HepG2 (cell line): ENCODE measurements around the gene ATP9A. TPM values are rescaled to one million over a fixed set of nuclear protein-coding genes. Genes with fewer than 3 reads are reported as not detected.

ENCODE experiments used
- DNMT1 ChIP-seq: sonication (generic); formaldehyde crosslinking; IDR thresholded peaks from 2 replicates; pipeline ENCODE4 v1.5.1; 2020; ENCODE audit warnings: mild to moderate bottlenecking, missing genetic modification reagents
- KDM2A ChIP-seq: sonication (generic); formaldehyde crosslinking; IDR thresholded peaks from 2 replicates; pipeline ENCODE4 v1.4.0; 2020; ENCODE audit warnings: low read depth, missing genetic modification reagents, borderline replicate concordance
- NFYB ChIP-seq: sonication (generic); formaldehyde crosslinking; IDR thresholded peaks from 2 replicates; pipeline ENCODE4 v1.4.0; 2020; ENCODE audit warnings: missing genetic modification reagents
- RBM22 ChIP-seq: fragments of 200-400 bp; formaldehyde crosslinking; optimal IDR thresholded peaks from 2 replicates; pipeline ENCODE3; 2017; ENCODE audit warnings: mild to moderate bottlenecking, low read length, moderate library complexity
- SNAPC4 ChIP-seq: sonication (generic); formaldehyde crosslinking; IDR thresholded peaks from 2 replicates; pipeline ENCODE4 v1.4.0; 2020; ENCODE audit warnings: mild to moderate bottlenecking, missing genetic modification reagents
- ZBTB34 ChIP-seq: sonication (generic); formaldehyde crosslinking; IDR thresholded peaks from 2 replicates; pipeline ENCODE4 v1.8.0; 2022; ENCODE audit warnings: mild to moderate bottlenecking, missing genetic modification reagents
- ZNF281 ChIP-seq: sonication (generic); formaldehyde crosslinking; IDR thresholded peaks from 2 replicates; pipeline ENCODE4 v1.4.0; 2020; ENCODE audit warnings: missing genetic modification reagents, borderline replicate concordance
- ZNF484 ChIP-seq: sonication (generic); formaldehyde crosslinking; IDR thresholded peaks from 2 replicates; pipeline ENCODE4 v1.5.1; 2020; ENCODE audit warnings: mild to moderate bottlenecking, low read depth, missing genetic modification reagents, borderline replicate concordance
- ZNF572 ChIP-seq: sonication (generic); formaldehyde crosslinking; IDR thresholded peaks from 2 replicates; pipeline ENCODE4 v1.5.1; 2020; ENCODE audit warnings: mild to moderate bottlenecking, missing genetic modification reagents
- ZNF614 ChIP-seq: IDR thresholded peaks from 2 replicates; pipeline ENCODE4 v1.6.1; 2018; ENCODE audit warnings: missing biosample characterization, missing genetic modification reagents, inconsistent platforms, borderline replicate concordance
- ZNF724P ChIP-seq: sonication (generic); formaldehyde crosslinking; IDR thresholded peaks from 2 replicates; pipeline ENCODE4 v1.8.0; 2022; ENCODE audit warnings: missing genetic modification reagents, borderline replicate concordance
- ZNF780A ChIP-seq: sonication (generic); formaldehyde crosslinking; IDR thresholded peaks from 2 replicates; pipeline ENCODE4 v1.8.0; 2022; ENCODE audit warnings: mild to moderate bottlenecking, missing genetic modification reagents, moderate library complexity
- ZSCAN22 ChIP-seq: sonication (generic); formaldehyde crosslinking; IDR thresholded peaks from 2 replicates; pipeline ENCODE4 v1.4.0; 2020; ENCODE audit warnings: mild to moderate bottlenecking, missing genetic modification reagents
- polyA plus RNA-seq, 8 experiments: library from polyadenylated mRNA; depleted of rRNA in 3 of 8; stranded (reverse) in 7 of 8; unstranded in 1 of 8; fragments of >200 nt; fragmentation: Illumina TruSeq in 4 of 8; extraction: Trizol in 4 of 8; gene quantifications; 2 replicates each; pipeline versions ENCODE4 v1.2.1 to v1.2.3, GENCODE V29; 2011 to 2016; ENCODE audit warnings: low read depth in 4 of 8, missing spikeins in 1 of 8, mixed read lengths in 1 of 8; ENCODE audit not compliant: insufficient read depth in 1 of 8
- total RNA-seq, 5 experiments: library from RNA; depleted of rRNA; stranded (reverse); fragments of >200 nt; fragmentation: Illumina TruSeq; extraction: Trizol; gene quantifications; 2 replicates each; pipeline ENCODE4 v1.2.3, GENCODE V29; 2016; ENCODE audit warnings: low read depth in 1 of 5
- TF ChIP-seq, protein P1 (sequence below): sonication (generic); formaldehyde crosslinking; IDR thresholded peaks from 2 replicates; pipeline ENCODE4 v1.5.1; 2020; ENCODE audit warnings: mild to moderate bottlenecking, missing genetic modification reagents, borderline replicate concordance

Gene ATP9A
- total and polyA plus RNA-seq, 2 of the 13 experiments (the other 11 are each of a cell fraction or from before 2014, with no cell fraction given): 11.8 to 18.5 TPM

- TF ChIP-seq KDM2A (CRISPR knock-in tag) (no peak), ZSCAN22 (CRISPR knock-in tag) (no peak), NFYB (CRISPR knock-in tag) (no peak), ZNF724P (no peak), ZNF281 (no peak), ZNF780A (CRISPR knock-in tag) (no peak), ZNF484 (CRISPR knock-in tag) (no peak), ZNF614 (0 out of 2 replicates have a peak, but pooled peaks have one; percentile 32), ZNF572 (CRISPR knock-in tag) (no peak), DNMT1 (CRISPR knock-in tag) (no peak), ZBTB34 (CRISPR knock-in tag) (0 out of 2 replicates have a peak, but pooled peaks have one; percentile 75), RBM22 (no peak), SNAPC4 (CRISPR knock-in tag) (no peak)
- TF ChIP-seq, protein P1, sequence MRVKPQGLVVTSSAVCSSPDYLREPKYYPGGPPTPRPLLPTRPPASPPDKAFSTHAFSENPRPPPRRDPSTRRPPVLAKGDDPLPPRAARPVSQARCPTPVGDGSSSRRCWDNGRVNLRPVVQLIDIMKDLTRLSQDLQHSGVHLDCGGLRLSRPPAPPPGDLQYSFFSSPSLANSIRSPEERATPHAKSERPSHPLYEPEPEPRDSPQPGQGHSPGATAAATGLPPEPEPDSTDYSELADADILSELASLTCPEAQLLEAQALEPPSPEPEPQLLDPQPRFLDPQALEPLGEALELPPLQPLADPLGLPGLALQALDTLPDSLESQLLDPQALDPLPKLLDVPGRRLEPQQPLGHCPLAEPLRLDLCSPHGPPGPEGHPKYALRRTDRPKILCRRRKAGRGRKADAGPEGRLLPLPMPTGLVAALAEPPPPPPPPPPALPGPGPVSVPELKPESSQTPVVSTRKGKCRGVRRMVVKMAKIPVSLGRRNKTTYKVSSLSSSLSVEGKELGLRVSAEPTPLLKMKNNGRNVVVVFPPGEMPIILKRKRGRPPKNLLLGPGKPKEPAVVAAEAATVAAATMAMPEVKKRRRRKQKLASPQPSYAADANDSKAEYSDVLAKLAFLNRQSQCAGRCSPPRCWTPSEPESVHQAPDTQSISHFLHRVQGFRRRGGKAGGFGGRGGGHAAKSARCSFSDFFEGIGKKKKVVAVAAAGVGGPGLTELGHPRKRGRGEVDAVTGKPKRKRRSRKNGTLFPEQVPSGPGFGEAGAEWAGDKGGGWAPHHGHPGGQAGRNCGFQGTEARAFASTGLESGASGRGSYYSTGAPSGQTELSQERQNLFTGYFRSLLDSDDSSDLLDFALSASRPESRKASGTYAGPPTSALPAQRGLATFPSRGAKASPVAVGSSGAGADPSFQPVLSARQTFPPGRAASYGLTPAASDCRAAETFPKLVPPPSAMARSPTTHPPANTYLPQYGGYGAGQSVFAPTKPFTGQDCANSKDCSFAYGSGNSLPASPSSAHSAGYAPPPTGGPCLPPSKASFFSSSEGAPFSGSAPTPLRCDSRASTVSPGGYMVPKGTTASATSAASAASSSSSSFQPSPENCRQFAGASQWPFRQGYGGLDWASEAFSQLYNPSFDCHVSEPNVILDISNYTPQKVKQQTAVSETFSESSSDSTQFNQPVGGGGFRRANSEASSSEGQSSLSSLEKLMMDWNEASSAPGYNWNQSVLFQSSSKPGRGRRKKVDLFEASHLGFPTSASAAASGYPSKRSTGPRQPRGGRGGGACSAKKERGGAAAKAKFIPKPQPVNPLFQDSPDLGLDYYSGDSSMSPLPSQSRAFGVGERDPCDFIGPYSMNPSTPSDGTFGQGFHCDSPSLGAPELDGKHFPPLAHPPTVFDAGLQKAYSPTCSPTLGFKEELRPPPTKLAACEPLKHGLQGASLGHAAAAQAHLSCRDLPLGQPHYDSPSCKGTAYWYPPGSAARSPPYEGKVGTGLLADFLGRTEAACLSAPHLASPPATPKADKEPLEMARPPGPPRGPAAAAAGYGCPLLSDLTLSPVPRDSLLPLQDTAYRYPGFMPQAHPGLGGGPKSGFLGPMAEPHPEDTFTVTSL (CRISPR knock-in tag): no peak
Observed at GRCh38 chr20:51725584-51726176, 42.5 kb downstream of the ATP9A start (continued).
